ENCODE data around the gene STAC.

The STAC gene

DNA sequence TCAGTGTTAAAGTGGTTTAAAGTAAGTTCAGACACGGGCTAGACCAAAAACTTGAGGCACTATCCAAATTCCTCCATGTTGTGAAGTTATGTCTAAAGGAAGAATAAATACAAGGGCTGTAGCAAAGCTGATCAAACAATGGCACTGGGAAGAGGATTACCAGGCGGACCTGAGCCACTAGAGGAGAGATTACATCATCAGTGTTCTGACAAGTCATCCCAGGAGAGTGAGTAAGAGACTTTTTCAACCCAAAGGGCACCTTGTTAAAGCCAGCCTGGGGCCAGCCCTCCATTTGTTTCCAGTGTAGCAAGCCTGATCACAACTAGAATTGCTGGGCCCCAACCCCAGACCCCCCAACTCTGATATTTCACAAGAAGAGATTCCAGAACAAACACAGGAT is 217.1 kb downstream of the STAC start:
- no peak for TF ChIP-seq CTCF (IDR thresholded peaks at IDR 0.05; ENCODE audit: borderline replicate concordance, control extremely low read depth, extremely low read depth, insufficient read depth, missing control alignments)
- DNase-seq (ENCODE audit: low spot score) = no peak
- in situ Hi-C loops (cut with MboI; ENCODE audit: low sequenced_read_pairs, unreplicated experiment) = no loop called here
